Measurements from ENCODE around the gene CC2D1A.

DNA sequence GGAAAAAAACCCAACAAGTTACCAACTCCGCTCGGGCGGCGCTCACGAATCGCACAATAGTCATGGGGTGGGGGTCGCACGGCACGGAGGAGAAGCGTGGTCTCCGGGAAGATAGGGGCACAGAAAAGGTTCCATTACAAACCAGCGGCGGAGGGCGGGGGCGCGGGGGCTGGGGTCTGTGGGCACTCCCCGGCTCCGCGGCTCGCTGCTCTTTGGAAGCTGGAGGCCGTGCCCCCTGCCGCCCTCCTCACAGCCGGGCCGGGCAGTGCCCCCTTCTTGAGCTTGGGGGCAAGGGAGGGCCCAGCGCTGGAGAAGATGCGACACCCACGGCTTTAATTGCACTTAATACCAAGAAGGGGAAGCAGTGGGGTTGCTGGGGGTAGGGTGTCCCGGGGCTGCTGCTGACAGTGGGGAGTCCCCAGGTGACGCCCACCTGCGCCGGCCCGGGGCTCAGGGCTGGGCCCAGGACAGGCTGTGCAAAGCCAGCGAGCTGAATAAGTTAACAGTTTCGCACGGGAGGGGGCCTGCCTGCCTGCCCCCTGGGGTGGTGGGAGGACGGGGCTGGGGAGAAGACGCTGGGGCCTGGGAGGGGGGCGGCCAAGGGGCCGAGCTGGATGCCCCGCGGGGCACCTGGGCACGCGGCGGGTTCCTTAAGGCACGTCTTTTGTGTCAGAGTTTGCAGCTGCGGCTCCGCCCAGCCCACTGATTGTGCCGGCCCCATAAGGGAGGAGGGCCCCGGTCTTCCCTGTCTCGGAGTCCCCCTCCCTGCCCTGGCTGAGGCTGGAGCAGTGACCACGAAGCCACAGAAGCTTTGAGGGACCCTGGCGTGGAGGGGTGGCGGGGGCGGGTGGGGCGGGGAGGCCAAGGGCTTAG lies 56.1 kb downstream of the CC2D1A start:
- TF ChIP-seq, protein P1, sequence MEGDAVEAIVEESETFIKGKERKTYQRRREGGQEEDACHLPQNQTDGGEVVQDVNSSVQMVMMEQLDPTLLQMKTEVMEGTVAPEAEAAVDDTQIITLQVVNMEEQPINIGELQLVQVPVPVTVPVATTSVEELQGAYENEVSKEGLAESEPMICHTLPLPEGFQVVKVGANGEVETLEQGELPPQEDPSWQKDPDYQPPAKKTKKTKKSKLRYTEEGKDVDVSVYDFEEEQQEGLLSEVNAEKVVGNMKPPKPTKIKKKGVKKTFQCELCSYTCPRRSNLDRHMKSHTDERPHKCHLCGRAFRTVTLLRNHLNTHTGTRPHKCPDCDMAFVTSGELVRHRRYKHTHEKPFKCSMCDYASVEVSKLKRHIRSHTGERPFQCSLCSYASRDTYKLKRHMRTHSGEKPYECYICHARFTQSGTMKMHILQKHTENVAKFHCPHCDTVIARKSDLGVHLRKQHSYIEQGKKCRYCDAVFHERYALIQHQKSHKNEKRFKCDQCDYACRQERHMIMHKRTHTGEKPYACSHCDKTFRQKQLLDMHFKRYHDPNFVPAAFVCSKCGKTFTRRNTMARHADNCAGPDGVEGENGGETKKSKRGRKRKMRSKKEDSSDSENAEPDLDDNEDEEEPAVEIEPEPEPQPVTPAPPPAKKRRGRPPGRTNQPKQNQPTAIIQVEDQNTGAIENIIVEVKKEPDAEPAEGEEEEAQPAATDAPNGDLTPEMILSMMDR (IDR thresholded peaks at IDR 0.05): no peak
- TF ChIP-seq EP300 (IDR thresholded peaks at IDR 0.05): no peak
- no peak for TF ChIP-seq POLR2A (IDR thresholded peaks at IDR 0.05)

All from upper lobe of left lung (tissue), 4 donors.